Stimulated activated CD8-positive, alpha-beta memory T cell treated with anti-CD3 and anti-CD28 coated beads, Interleukin-2, amount 100 ng/mL, for 1 hour (primary cell): ENCODE data around the gene DLG2.

Experiments used
- DNase-seq, 2 donors: peaks; one replicate each; pipeline ENCODE4 v3.0.0-alpha.2; 2020; ENCODE audit warnings: low read depth in 2 of 2

DLG2 gene

DNA sequence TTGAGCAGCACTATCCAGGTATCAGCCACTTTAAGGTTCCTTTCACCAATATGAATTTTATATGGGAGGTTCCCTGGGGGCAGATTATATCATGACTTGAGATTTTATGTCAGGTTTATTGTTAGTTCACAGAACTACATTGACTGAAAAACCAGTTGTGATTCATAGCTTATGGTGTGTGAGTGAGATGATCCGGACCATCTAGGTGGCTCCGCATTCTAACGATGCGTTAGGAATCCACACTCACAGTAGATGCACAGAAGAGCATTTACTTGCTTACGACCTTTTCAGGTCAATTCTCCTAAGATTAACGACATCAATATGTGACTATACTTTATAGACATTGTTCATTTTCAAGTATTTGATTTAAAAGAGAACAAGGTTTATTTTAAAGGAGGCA lies 1356.7 kb downstream of the DLG2 start:
- no peak for DNase-seq

DNA sequence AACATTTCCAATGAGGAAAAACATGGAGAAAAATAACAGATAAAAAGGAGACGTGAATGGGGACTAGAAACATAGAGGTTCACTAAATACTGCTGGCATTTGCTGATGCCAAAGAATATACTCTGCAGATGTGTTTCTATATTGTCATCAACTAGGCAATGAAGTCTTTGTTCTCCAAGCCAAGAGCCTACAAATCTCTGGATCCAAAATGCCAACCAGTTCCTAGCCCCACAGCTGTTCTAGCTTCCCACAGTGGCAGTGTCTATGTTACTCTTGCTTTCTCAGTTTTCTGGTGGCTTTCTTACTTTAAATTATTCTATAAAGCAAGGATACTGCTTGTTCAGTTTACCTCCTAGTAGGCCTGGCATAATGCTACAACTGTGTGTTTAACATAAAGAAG lies 1363.1 kb downstream of the DLG2 start:
- DNase-seq, result no peak

DNA sequence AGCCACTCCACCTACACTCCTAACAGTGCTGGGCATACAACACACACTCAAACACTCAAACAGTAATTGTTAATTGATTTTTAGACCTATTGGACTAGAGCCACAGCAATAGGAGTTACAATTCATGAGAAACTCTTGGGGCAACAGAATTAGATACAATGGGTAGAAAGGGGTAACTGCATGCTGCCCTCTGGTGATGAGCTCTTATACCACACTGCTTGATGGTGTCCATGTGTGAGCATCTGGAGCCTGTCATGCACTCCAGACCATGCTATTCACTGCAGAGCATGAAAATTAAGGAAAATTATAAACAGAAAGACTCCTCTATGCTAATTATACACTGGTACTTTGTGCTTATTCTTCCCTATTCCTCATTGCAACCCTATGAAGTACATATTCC lies 1365.4 kb downstream of the DLG2 start:
- no peak for DNase-seq

DNA sequence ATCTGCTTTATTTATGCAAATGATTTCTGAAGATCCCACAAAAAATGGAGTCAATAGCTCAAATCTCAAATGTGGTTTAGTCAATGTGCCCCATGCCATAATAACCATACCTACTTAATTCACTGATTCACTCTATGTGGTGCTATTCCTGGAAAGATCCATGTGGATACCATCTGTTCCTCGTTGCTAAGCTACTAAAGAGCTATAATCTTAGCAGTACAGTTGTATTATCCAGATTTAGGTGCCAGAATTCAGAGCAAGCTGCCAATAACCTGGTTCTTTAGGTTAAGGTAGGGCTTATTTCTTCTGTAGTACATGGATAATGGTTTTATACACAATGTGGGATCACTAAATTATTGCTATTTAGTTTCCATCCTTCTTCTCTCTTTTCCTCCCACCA lies 1366.3 kb downstream of the DLG2 start:
- no peak for DNase-seq

DNA sequence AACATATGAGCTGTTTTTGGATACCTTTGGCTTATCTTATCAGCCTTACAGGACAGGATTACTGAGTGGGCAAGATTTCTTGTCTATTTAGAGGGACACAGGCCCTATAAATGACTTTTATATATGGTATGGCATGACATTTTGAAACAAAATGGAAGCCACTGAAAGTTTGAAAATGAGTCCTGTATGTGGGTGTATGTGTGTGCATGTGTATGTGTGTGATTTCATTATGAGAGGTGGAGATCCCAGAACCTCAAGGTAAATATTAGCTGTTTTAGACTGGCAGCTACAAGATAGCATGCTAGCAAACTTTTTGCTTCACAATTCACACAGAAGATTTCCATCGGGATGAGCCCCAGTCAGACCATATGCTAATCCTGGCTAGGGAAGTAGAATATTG lies 1370.5 kb downstream of the DLG2 start:
- no peak for DNase-seq

DNA sequence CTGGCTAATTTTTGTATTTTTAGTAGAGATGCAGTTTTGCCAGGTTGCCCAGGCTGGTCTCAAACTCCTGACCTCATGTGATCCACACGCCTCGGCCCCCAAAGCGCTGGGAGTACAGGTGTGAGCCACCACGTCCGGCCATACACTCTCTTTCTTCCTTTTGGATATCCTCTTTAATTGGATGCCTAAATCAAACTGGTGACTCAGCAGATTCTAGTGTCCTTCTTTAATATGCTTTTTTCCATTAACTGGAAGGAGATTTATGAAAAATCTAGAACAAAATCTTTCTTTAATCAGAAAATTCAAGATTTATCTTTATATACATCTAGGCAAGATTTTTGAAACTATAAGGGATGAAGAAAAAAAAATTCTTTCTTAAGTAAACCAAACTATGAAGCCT lies 1371.7 kb downstream of the DLG2 start:
- DNase-seq, result no peak

DNA sequence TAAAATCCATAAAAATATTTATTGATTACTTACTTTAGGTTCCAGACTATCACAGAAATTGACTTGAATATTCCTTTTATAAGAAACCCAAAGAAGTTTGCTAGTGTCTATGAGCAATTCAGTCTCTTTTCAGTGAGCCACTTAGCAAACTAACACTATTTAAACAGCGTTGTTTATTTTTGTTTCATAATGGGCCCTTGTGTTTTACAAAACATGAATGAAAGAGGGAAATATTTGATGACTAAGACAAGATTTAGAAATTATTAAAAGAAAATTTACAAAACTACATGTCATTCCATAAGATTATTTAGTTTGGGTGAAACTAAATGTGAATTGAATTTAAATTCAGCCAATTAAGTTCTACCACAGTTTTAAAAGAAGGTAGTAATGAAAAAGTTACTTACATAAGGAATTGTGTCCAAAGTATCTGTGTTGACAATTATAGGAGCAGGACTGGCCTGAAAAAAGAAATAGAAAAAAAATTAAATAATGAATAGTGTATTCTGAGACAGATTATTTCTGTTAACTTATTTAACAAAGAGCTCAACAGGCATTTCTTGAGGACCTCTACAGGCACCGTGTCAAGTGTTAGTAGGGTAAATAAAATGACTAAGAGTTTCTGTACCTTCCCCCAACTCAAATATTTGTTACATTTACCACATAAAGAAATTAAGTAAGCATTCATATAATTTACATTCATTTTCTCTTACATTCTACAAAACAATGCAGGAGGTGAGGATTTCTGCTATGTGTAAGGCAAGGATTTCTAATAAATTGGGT lies 1376.1 kb downstream of the DLG2 start:
- DNase-seq, result no peak

DNA sequence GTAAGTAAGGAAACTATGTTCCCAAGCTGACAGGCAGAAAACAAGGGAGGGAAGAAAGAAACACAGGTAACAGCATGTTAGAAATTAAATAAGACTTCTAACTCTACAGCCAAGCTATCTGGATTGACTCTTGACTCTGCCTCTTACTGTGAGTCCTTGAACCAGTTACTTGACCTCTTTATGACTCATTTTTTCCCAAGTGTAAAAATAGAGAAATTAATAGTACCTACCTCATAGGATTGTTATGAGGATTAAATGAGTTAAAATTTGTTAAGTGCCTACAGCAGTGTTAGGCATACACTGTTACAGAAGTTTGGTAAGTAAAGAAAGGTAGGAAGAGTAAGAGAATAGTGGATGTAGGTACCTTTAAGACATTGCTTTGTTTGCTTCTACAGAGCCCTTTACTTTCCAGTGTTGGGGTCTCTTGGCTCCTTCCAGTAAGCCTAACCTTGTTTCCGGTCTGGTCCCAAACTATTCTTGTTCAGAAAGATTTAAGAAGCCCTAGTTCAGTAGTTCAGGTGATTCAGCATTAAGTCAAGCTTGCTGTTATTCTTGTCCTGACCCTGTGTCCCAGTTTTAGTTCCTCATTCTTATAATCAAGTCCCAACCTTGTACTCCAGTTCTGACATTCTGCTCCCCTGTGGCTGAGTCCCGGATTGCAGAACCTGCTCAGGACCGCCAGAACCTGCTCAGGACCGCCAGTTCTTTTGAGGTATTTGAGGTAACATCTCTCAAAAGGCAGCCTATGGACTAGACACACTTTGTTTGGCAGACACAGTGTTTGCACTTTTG lies 1377.6 kb downstream of the DLG2 start:
- no peak for DNase-seq

DNA sequence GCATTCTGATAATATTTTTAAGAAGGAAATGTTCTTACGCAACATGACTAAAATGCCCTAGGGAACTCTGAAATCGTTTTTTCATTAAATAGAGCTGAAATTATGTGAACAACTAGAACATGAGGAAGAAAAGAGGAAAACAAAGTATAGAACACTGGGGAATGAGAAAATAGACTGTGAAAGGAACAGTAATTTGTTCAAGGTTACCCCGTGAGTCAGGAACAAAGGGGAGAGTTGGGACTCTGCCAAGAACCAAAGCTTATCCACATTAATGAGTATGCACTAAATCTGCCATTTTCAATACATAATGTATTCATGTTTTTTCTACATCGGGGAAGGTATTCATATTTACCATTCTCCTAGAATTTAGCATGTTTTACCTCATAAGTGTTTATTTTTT lies 1379.2 kb downstream of the DLG2 start:
- no peak for DNase-seq

DNA sequence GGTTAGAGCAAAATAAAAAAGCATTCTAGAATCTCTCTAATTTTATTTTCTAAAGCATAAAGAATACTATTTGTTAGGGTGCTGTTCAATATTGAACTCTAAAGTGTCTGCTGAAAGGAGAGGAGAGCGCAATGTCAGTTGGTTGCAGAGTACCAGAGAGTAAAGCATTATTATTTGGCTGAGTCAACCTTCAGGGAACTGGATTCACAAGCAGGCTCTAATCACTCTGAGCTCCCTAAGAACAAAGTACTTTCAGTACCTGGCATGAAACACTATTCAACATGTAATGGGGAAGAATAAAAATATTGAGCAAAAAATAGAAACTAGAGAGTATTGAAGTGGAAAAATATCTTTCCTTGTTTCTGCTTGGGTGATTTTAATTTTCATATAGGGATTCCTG lies 1380.0 kb downstream of the DLG2 start:
- no peak for DNase-seq

DNA sequence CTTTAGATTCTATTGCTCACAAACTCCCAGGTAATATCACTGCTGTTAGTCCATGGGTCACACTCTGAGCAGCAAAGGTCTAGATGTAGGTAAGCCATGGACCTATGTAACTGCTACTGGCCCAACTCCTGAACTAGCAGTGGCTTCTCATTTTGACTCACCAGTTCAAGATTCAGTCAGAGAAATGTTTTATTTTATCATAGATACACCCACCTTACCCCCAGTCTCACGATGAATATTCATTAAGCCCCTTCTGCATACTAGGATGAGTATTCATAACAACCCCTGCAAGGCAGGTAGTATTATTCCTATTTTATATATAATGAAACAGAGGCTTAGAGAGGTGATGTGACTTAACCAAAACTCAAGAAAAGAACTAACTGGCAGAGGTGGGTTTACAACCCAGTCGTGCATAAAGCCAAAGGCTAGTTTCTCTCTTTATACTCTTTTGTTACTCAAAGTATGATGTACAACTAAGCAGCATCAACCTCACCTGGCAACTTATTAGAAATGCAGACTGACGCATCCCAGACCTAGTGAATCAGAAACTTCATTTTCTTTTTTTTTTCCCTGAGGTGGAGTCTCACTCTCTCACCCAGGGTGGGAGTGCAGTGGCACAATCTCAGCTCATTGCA lies 1383.4 kb downstream of the DLG2 start:
- DNase-seq, result no peak

DNA sequence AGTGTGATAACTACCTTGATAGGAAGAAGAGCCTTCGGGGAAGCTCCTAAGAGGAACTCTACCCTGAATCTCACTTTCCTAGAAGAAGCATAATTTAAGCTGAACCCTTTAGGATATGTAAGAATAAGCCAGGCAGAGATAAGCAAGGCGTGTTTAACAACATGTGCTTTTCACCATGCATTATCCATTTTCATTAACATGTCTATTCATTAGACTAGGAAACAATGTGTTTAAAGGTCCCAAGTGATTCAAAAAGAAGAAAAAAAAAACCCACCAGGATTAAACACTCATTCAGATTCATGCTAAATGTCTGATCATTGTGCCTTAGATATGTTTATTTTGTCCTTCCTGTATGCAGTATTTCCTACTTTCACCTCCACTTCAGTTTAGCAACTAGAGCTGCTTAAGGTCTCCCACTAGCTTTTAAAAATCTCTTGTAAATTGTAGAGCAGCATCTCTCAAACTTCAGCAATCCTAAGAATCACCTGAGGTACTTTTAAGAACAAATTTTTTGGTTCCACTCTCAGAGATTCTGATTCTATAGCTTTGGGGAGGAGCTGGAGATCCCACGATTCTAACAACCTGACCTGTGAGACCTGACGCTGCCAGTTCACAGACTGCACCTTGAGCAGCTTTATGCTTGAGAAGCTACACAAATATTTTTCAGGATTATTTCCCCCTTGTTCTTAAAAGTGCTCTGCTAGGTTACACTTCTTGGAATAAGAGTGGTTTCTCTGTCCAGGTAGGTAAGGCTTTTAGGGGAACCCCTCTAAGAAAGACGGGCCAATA lies 1385.6 kb downstream of the DLG2 start:
- DNase-seq, result no peak

DNA sequence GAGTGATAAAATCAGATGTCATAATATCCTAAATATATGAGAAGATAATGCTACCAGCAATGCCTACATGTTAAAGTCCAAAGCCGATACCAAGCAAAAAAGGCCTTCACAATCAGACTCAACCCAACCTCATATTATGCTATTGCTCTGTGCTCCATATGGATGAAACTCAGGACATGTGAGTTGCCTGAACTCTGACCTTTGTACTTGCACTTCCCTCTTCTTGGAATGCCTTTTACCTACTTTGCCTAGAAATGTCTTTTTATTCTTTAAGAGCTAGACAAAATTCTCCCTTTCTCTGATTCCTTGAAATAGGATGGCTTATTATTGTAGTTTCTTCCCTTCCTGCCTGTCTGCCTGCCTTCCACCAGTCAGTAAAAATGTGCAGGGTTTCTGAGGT lies 1386.3 kb downstream of the DLG2 start:
- no peak for DNase-seq

DNA sequence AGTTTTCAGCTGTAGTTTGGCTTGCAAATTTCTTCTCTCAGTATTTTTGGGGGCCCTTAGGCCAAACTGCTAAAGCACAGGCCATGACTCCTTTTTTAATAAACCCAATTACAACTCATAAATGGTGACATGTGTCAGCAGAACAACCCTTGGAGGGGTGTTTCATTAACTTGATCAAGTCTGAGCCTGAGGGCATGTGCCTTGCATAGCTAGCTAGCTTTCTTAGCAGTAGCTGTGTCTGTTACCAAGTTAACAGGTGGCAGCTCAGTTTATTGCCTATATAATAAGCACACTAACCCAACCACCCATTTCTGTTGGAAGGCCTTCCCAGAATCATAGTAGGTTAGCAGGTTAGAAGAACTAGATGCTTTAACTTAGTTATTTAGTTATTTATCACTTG lies 1390.7 kb downstream of the DLG2 start:
- no peak for DNase-seq

DNA sequence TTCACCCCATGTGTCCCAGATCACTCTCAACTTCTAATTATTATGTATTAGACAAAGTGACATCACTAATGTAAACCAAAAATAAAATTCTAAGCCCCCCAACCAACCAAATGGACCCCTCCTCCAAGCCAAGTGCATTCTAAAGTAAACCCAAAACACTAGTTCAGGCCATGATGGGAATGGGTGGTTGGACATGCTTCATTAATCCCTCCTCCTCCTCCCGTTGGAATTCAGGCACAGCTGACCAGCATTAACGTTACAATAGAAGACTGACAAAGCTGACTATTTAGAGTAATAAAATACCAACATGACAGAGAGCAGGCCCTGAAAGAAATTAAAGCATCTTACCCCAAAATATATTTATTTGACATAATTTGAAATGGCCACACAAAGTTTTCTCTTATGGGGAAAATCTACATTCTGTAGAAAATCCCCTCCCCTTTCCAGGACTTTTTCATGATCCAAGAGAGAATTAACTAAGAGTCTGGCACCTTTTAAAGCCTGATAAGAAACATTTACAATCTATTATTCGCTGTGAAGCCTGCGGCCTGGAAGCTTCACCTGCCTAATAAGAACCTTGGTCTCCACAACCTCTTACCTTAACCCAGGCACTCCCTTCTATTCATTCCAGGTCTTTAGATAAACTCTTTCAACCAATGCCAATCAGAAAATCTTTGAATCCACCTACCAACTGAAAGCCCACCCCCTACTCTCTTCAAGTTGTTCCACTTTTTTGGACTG lies 1392.5 kb downstream of the DLG2 start:
- DNase-seq, result no peak

DNA sequence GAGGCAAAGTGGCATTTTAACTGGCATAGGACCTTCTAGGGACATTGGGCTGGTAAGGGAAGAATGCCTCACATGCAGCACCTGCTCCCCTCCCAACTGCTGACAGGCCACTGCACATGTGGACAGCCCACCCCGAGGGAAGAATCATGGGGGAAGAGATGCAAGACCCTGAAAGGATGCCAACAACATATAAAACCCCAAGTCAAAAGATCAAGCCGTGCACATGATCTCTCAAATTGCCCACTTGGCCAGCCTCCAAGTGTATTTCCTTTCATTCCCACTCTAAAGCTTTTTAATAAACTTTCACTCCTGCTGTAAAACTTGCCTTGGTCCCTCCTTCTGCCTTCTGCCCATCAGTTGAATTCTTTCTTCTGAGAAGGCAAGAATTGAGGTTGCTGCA lies 1393.1 kb downstream of the DLG2 start:
- DNase-seq, result no peak

DNA sequence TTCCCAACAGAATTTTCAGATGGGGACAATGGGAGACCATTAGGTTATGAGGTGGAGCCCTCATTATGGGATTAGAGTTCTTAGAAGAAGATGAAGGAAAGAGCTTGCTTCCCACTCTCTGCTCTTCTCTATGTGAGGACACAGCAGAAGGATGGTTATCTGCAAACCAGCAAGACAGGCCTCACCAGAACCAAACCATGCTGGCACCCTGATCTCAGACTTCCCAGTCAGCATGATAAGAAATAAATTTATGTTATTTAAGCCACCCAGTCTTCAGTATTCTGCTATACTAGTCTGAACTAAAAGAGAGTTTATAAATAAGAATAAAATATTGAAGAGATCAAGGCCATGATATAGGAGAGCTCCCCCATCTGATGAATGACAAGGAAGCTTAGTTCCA lies 1394.6 kb downstream of the DLG2 start:
- DNase-seq, result no peak

DNA sequence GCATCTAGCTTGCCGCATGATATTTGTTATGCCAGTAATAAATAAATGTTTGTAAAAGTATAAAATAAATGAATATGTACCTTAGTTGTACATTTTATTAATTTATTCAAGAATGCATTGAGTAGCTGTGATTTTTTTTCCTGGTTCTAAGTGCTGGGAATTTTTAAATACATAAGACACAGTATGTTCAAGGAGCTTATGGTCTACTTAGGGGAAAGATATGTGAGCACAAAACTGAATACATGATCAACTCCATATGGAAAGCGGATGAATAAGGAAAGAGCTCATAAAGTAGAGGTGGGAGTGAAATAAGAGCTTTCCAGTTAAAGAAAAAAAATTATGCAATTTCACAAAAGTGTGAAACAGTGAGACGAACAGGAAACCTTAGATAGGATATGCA lies 1396.7 kb downstream of the DLG2 start:
- DNase-seq, result no peak

DNA sequence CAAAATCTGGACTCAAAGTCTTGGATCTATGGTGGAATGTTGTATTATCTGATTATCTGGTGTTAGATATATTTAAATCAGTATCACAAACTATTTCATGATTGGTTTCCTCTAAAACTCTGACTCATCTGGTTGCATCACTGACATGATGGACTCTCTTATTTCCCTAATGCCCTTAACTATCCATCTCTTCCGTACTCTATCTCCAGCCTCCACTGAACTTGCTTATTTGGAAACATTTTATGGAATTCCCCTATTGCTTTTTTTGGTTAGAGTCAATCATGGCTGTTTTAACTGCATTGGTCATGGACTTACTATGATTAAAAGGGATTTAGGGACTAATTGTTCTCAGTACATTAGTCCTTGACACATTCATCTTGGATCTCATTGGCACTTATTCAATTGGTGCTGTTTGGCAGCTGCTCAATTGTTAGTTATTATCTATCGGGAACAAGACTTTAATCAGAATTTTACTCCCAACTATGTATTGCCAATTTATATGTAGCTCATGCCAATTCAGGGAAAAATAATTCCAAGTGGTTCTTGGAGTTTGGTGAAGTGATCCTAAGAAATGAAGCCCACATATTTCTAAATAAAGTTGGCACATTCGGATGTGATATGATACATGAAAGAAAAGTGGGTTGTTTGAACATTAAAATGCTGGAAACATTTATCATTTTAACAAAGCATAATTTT lies 1399.0 kb downstream of the DLG2 start:
- no peak for DNase-seq

DNA sequence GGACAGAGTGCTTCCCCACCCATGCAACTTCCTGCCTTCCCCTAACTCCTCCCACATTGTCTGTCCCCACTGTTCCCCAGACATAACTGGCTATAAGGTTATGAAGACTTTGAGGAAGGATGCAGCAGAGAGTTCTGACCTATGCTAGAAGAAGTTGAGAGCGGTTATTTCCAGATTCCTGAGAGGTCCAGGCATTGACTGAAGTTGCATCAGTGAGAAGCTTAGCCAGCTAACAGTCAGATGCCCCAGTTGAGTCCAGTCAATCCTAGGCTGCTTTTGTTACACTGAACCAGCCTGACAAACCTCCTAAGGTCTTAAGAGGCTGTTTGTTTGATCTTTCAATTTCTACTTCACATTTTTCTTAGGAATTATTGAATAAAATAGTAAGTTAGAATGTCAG lies 1403.1 kb downstream of the DLG2 start:
- no peak for DNase-seq

DNA sequence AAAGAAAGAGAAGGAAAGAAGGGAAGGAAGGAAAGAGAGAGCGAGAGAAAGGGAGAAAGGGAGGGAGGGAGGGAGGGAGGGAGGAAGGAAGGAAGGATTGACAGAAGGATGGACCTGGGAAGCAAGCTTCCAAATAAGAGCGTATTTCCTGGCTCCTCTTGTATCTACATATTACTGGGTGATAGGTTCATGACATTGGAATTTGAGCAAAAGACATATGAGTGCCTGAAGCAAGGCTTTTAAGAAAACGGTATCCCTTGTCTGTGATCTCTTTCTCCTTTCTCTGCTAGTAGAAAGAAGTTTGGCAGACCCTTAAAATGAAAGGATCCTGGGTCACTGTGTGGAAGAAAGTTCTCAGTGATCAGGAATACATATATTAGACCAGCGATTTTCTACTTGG lies 1408.8 kb downstream of the DLG2 start:
- DNase-seq, result no peak
